SK-N-SH (cell line): ENCODE measurements around the gene SGMS2. TPM values are rescaled to one million over a fixed set of nuclear protein-coding genes. Genes with fewer than 3 reads are reported as not detected.

ENCODE experiments used
- CTCF ChIA-PET: fragments of 300-600, 350-600 bp; formaldehyde crosslinking; extraction: SDS; loops from one replicate; lab custom pipeline; 2021; lab: Yijun Ruan, JAX
- POLR2A ChIA-PET: fragments of 350-600 bp; sonication (Branson Sonifier 250); formaldehyde crosslinking; extraction: SDS; loops from one replicate; lab custom pipeline; 2020; ENCODE audit warnings: antibody characterized with exemption, inconsistent platforms; lab: Yijun Ruan, JAX
- DNase-seq: peaks from one replicate; pipeline ENCODE4 v3.0.0; 2012
- H2AFZ ChIP-seq: fragments of 200-600 bp; sonication (generic); 2 replicates; pipeline ENCODE4 v1.8.1; 2016; ENCODE audit warnings: antibody characterized with exemption, mild to moderate bottlenecking, low read depth
- H3F3A ChIP-seq: fragments of 200-600 bp; sonication (generic); replicated peaks from 2 replicates; pipeline ENCODE3; 2016; ENCODE audit warnings: antibody characterized with exemption, mild to moderate bottlenecking; ENCODE audit not compliant: insufficient read depth
- H3K27ac ChIP-seq, 2 experiments: fragments of 200-500 bp in 1 of 2; fragments of 200-600 bp in 1 of 2; sonication (Bioruptor generic) in 1 of 2; sonication (generic), shearing (Covaris generic) in 1 of 2; 2 replicates each; pipeline versions ENCODE4 v1.5.1 to v1.6.1; 2014 to 2016; ENCODE audit warnings: low read depth in 2 of 2, inconsistent platforms in 1 of 2, low read length in 1 of 2, mild to moderate bottlenecking in 1 of 2, mixed read lengths in 1 of 2
- H3K27me3 ChIP-seq: fragments of 200-600 bp; sonication (generic), shearing (Covaris generic); 2 replicates; pipeline ENCODE4 v1.6.1; 2016; ENCODE audit warnings: mixed run types; ENCODE audit not compliant: insufficient read depth
- H3K36me3 ChIP-seq, 2 experiments: fragments of 200-500 bp in 1 of 2; fragments of 200-600 bp in 1 of 2; sonication (Bioruptor generic) in 1 of 2; sonication (generic) in 1 of 2; replicated peaks in 1 of 2; 2 replicates each; pipeline versions ENCODE3 to v1.5.1; 2014 to 2016; ENCODE audit warnings: low read length in 1 of 2, mild to moderate bottlenecking in 1 of 2; ENCODE audit not compliant: insufficient read depth in 2 of 2, control insufficient read depth in 1 of 2
- H3K4me1 ChIP-seq, 2 experiments: fragments of 200-500 bp in 1 of 2; fragments of 200-600 bp in 1 of 2; sonication (Bioruptor generic) in 1 of 2; sonication (generic), shearing (Covaris generic) in 1 of 2; 2 replicates each; pipeline versions ENCODE4 v1.5.1 to v1.6.1; 2014 to 2016; ENCODE audit warnings: low read depth in 1 of 2, low read length in 1 of 2, mixed run types in 1 of 2; ENCODE audit not compliant: insufficient read depth in 2 of 2, control insufficient read depth in 1 of 2
- H3K4me2 ChIP-seq: fragments of 200-600 bp; sonication (generic), shearing (Covaris generic); 2 replicates; pipeline ENCODE4 v1.6.1; 2017; ENCODE audit warnings: mixed run types
- H3K4me3 ChIP-seq, 2 experiments: fragments of 200-500 bp in 1 of 2; fragments of 200-600 bp in 1 of 2; sonication (Bioruptor generic) in 1 of 2; sonication (generic), shearing (Covaris generic) in 1 of 2; 2 replicates each; pipeline versions ENCODE4 v1.5.1 to v1.8.1; 2014 to 2016; ENCODE audit warnings: low read depth in 2 of 2, inconsistent platforms in 1 of 2, low read length in 1 of 2, mild to moderate bottlenecking in 1 of 2, mixed read lengths in 1 of 2, moderate library complexity in 1 of 2
- H3K79me2 ChIP-seq: fragments of 200-600 bp; sonication (generic); 2 replicates; pipeline ENCODE4 v1.8.1; 2017; ENCODE audit warnings: mild to moderate bottlenecking; ENCODE audit not compliant: insufficient read depth
- H3K9ac ChIP-seq: fragments of 200-600 bp; sonication (generic); 2 replicates; pipeline ENCODE4 v1.6.1; 2017; ENCODE audit warnings: mixed run types
- H3K9me2 ChIP-seq: fragments of 200-600 bp; sonication (generic); 2 replicates; pipeline ENCODE4 v1.6.1; 2017; ENCODE audit warnings: mixed run types
- H3K9me3 ChIP-seq: fragments of 200-600 bp; sonication (generic); 2 replicates; pipeline ENCODE4 v1.6.1; 2017; ENCODE audit warnings: mixed run types, mild to moderate bottlenecking, moderate library complexity
- H4K20me1 ChIP-seq: fragments of 200-600 bp; sonication (generic); 2 replicates; pipeline ENCODE4 v1.6.1; 2017; ENCODE audit warnings: mild to moderate bottlenecking, mixed run types; ENCODE audit not compliant: insufficient read depth
- CHD2 ChIP-seq: fragments of 150-350 bp; IDR thresholded peaks from 2 replicates; pipeline ENCODE4 v1.6.1; 2018; ENCODE audit warnings: low read length; ENCODE audit not compliant: partially characterized antibody
- ELF1 ChIP-seq: IDR thresholded peaks from 2 replicates; pipeline ENCODE4 v1.4.0; 2012
- EP300 ChIP-seq, 2 experiments: IDR thresholded peaks; 2 replicates each; pipeline versions ENCODE4 v1.4.0 to v1.6.1; 2012; ENCODE audit warnings: borderline replicate concordance in 1 of 2, low read depth in 1 of 2, low read length in 1 of 2
- FOSL2 ChIP-seq: IDR thresholded peaks from 2 replicates; pipeline ENCODE4 v1.4.0; 2012; ENCODE audit warnings: low read depth, mild to moderate bottlenecking, moderate library complexity, borderline replicate concordance
- FOXJ3 ChIP-seq: sonication (generic); formaldehyde crosslinking; IDR thresholded peaks from 2 replicates; pipeline ENCODE4 v1.5.1; 2020; ENCODE audit warnings: mild to moderate bottlenecking, missing genetic modification reagents
- FOXM1 ChIP-seq: IDR thresholded peaks from 2 replicates; pipeline ENCODE4 v1.4.0; 2012; ENCODE audit warnings: low read depth, mild to moderate bottlenecking
- GATA2 ChIP-seq: sonication (generic); formaldehyde crosslinking; IDR thresholded peaks from 2 replicates; pipeline ENCODE4 v1.5.0; 2020; ENCODE audit warnings: mild to moderate bottlenecking, missing genetic modification reagents
- JUND ChIP-seq: IDR thresholded peaks from 2 replicates; pipeline ENCODE4 v1.4.0; 2012
- MXI1 ChIP-seq: IDR thresholded peaks from 2 replicates; pipeline ENCODE4 v1.6.1; 2012; ENCODE audit warnings: mild to moderate bottlenecking, low read depth, low read length, improper control_type of control experiment
- NRF1 ChIP-seq: IDR thresholded peaks from 2 replicates; pipeline ENCODE4 v1.6.1; 2012; ENCODE audit warnings: low read depth, mild to moderate bottlenecking, low read length
- POLR2AphosphoS5 ChIP-seq: IDR thresholded peaks from 2 replicates; pipeline ENCODE4 v1.6.1; 2012; ENCODE audit warnings: low read depth, low read length
- RAD21 ChIP-seq: IDR thresholded peaks from 2 replicates; pipeline ENCODE4 v1.6.1; 2012; ENCODE audit warnings: mild to moderate bottlenecking, low read length
- RFX5 ChIP-seq: IDR thresholded peaks from 2 replicates; pipeline ENCODE4 v1.6.1; 2012; ENCODE audit warnings: mild to moderate bottlenecking, improper control_type of control experiment, low read length
- SIN3A ChIP-seq: IDR thresholded peaks from 2 replicates; pipeline ENCODE4 v1.6.1; 2012; ENCODE audit warnings: low read depth, mild to moderate bottlenecking, low read length, moderate library complexity, borderline replicate concordance
- TAF1 ChIP-seq: IDR thresholded peaks from 2 replicates; pipeline ENCODE4 v1.6.1; 2012; ENCODE audit warnings: low read depth, mild to moderate bottlenecking, low read length, moderate library complexity, borderline replicate concordance
- WGBS: methylation state at CpG from one replicate; pipeline ENCODE4 v1.1.6; 2017; ENCODE audit warnings: low lambda C conversion rate; 5-methylcytosine and 5-hydroxymethylcytosine counted together
- polyA plus RNA-seq, 3 experiments: library from polyadenylated mRNA; depleted of rRNA; stranded (reverse); fragments of >200 nt; gene quantifications; 2 replicates each; pipeline ENCODE4 v1.2.3, GENCODE V29; 2012
- TF ChIP-seq, protein P1 (sequence below): IDR thresholded peaks from 2 replicates; pipeline ENCODE4 v1.4.0; 2012; ENCODE audit warnings: low read depth, borderline replicate concordance
- TF ChIP-seq, protein P2 (sequence below): fragments of 200-600 bp; sonication (generic); IDR thresholded peaks from 2 replicates; pipeline ENCODE4 v1.6.1; 2017; ENCODE audit warnings: antibody characterized with exemption, mild to moderate bottlenecking, moderate library complexity
- TF ChIP-seq, protein P3 (sequence below): fragments of 150-350 bp; IDR thresholded peaks from 2 replicates; pipeline ENCODE4 v1.6.1; 2016; ENCODE audit warnings: mild to moderate bottlenecking, low read depth, low read length

SGMS2 gene
- polyA plus RNA-seq, 1 of the 3 experiments (the other 2 are of a cell fraction): 0.82 TPM

DNA sequence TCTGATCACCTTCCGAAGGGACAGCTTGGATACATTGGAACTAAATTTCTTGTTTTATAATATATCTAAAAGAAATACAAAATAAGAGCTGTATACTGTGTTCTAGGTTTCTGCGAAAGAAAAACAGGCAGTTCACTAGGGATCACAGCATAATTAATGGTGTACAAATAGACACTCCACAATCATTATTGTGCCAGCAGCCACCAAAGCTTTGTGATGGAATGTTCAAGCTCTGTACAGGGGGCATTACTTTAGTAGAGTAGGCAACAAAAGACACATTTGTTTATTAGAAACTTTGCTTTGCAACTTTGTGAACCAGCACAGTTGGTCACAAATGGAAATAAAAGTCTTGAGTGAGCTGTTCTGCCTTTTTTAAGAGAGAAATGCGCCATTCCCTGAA lies 49.3 kb downstream of the SGMS2 start:
- CTCF ChIA-PET: interaction anchor here (1.6 kb wide), 1 partner anchor 39 kb away, joined by 4 read pairs; no protein-coding TSS in a partner anchor
- no peaks in the 10 kb centered on the region for H4K20me1 ChIP-seq
- TF ChIP-seq RAD21: no peak
- TF ChIP-seq, all 33 proteins: peak for 0
- no peak overlapping the region for H3K4me2 ChIP-seq
- DNase-seq: no peak
- no peak overlapping the region for H3K27ac ChIP-seq
- POLR2A ChIA-PET: no interaction called here
- H2AFZ ChIP-seq: no peak overlapping the region
- no peak overlapping the region for H3K9ac ChIP-seq
- H3K9me2 ChIP-seq: no peaks in the 10 kb centered on the region
- H3K79me2 ChIP-seq: no peaks in the 10 kb centered on the region
- 9% methylated on average over 3 of the region's 3 CpGs for WGBS
- no peaks in the 10 kb centered on the region for H3F3A ChIP-seq
- no peaks in the 10 kb centered on the region for H3K4me1 ChIP-seq
- no peak overlapping the region for H3K4me3 ChIP-seq
- no peaks in the 10 kb centered on the region; the same call in 1 of the 2 replicates for H3K9me3 ChIP-seq
- H3K36me3 ChIP-seq: no peaks in the 10 kb centered on the region
- peaks cover 21% of the 10 kb centered on the region; the same call in 1 of the 2 replicates for H3K27me3 ChIP-seq

DNA sequence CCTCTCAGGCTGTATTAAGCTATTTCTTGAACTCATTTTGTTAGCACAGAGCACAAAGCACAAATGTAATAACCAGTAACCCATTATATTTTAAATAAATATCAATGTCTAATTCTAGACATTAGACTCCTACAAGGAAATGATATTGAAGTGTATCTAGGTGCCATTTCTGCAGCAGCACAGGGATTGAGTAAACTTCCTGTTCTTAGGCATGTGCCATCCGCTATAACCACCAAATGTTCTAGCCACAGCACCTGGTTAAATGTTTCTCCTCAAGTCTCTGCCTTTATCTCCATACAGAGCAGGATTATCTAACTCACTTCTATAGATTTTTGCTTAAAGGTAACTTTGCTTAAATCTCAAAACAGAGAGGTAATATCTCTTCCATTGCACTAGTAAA lies 51.4 kb downstream of the SGMS2 start:
- no peaks in the 10 kb centered on the region for H3K36me3 ChIP-seq
- no peaks in the 10 kb centered on the region for H3K4me1 ChIP-seq
- DNase-seq: no peak
- H3K79me2 ChIP-seq: no peaks in the 10 kb centered on the region
- H3K4me3 ChIP-seq: no peak overlapping the region
- peaks cover 22% of the 10 kb centered on the region; the same call in 1 of the 2 replicates for H3K27me3 ChIP-seq
- CTCF ChIA-PET: no interaction called here
- H2AFZ ChIP-seq: no peak overlapping the region
- TF ChIP-seq CHD2: no peak
- no peak for TF ChIP-seq EP300 (IDR thresholded peaks at IDR 0.05; ENCODE audit: borderline replicate concordance in 1 of 2, low read depth in 1 of 2, low read length in 1 of 2)
- TF ChIP-seq SIN3A: no peak
- TF ChIP-seq, protein P1, sequence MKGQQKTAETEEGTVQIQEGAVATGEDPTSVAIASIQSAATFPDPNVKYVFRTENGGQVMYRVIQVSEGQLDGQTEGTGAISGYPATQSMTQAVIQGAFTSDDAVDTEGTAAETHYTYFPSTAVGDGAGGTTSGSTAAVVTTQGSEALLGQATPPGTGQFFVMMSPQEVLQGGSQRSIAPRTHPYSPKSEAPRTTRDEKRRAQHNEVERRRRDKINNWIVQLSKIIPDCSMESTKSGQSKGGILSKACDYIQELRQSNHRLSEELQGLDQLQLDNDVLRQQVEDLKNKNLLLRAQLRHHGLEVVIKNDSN: no peak
- TF ChIP-seq NRF1: no peak
- no peak for TF ChIP-seq TAF1
- TF ChIP-seq JUND: no peak
- TF ChIP-seq, all 33 proteins: peak for 0
- no peak overlapping the region for H3K4me2 ChIP-seq
- H3K9me3 ChIP-seq: no peaks in the 10 kb centered on the region; the same call in 1 of the 2 replicates
- H4K20me1 ChIP-seq: no peaks in the 10 kb centered on the region
- no peaks in the 10 kb centered on the region for H3K9me2 ChIP-seq
- H3K9ac ChIP-seq: no peak overlapping the region
- WGBS: 6% methylated on average over 1 of the region's 1 CpG
- no peak overlapping the region for H3K27ac ChIP-seq
- no peaks in the 10 kb centered on the region for H3F3A ChIP-seq
- POLR2A ChIA-PET: no interaction called here

DNA sequence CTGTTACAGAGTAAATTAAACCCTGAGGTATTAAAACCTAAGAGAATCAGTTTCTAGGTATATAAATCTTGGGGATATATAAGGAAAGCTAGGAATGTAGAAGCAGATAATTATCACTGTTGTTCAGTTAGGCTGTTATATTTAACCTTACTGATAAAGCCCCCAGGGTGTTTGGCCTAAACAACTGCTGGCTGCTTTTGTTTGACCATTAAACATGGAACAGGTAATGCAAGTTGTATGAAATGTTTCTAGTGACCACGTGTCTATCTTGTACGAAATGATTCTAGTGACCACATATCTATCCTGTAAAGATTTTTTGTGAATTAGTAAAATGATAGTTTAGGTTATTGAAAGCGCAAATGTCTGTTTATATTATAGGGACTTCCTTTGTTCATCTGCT lies 52.6 kb downstream of the SGMS2 start:
- Histone ChIP-seq H3K9me2 (no peaks in the 10 kb centered on the region), H3K27ac (no peak overlapping the region), H3K79me2 (no peaks in the 10 kb centered on the region), H3K4me3 (no peak overlapping the region), H4K20me1 (no peaks in the 10 kb centered on the region), H3K9ac (no peak overlapping the region), H3K9me3 (no peaks in the 10 kb centered on the region; the same call in 1 of the 2 replicates), H3F3A (no peaks in the 10 kb centered on the region), H2AFZ (no peak overlapping the region), H3K27me3 (peaks cover 14% of the 10 kb centered on the region; the same call in 1 of the 2 replicates), H3K4me1 (no peaks in the 10 kb centered on the region), H3K4me2 (no peak overlapping the region), H3K36me3 (no peaks in the 10 kb centered on the region)
- no peak for DNase-seq
- WGBS: 23% methylated on average over 3 of the region's 3 CpGs
- ChIA-PET CTCF (interaction anchor here (1.3 kb wide), 1 partner anchor 35 kb away, joined by 3 read pairs; no protein-coding TSS in a partner anchor), POLR2A (no interaction called here)
- TF ChIP-seq, protein P2, sequence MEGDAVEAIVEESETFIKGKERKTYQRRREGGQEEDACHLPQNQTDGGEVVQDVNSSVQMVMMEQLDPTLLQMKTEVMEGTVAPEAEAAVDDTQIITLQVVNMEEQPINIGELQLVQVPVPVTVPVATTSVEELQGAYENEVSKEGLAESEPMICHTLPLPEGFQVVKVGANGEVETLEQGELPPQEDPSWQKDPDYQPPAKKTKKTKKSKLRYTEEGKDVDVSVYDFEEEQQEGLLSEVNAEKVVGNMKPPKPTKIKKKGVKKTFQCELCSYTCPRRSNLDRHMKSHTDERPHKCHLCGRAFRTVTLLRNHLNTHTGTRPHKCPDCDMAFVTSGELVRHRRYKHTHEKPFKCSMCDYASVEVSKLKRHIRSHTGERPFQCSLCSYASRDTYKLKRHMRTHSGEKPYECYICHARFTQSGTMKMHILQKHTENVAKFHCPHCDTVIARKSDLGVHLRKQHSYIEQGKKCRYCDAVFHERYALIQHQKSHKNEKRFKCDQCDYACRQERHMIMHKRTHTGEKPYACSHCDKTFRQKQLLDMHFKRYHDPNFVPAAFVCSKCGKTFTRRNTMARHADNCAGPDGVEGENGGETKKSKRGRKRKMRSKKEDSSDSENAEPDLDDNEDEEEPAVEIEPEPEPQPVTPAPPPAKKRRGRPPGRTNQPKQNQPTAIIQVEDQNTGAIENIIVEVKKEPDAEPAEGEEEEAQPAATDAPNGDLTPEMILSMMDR: no peak
- no peak for TF ChIP-seq JUND
- no peak for TF ChIP-seq GATA2
- no peak for TF ChIP-seq FOXJ3 (CRISPR knock-in tag)
- TF ChIP-seq CHD2: no peak
- TF ChIP-seq MXI1: no peak
- no peak for TF ChIP-seq FOXM1
- TF ChIP-seq TAF1: no peak
- TF ChIP-seq ELF1: no peak
- TF ChIP-seq FOSL2: no peak
- no peak for TF ChIP-seq RFX5
- TF ChIP-seq, protein P3, sequence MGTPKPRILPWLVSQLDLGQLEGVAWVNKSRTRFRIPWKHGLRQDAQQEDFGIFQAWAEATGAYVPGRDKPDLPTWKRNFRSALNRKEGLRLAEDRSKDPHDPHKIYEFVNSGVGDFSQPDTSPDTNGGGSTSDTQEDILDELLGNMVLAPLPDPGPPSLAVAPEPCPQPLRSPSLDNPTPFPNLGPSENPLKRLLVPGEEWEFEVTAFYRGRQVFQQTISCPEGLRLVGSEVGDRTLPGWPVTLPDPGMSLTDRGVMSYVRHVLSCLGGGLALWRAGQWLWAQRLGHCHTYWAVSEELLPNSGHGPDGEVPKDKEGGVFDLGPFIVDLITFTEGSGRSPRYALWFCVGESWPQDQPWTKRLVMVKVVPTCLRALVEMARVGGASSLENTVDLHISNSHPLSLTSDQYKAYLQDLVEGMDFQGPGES: no peak
- TF ChIP-seq POLR2AphosphoS5: no peak
